GM19025 (cell line): ENCODE results near the gene LRMDA.

Source experiments
- ATAC-seq: cut with Tn5 transposase; IDR thresholded peaks from one replicate; pipeline ENCODE4 v1.9.1; 2021; ENCODE audit warnings: mild to moderate bottlenecking, low read depth, moderate library complexity; ENCODE audit not compliant: unreplicated experiment

The LRMDA gene

GRCh38 chr10:75418712-75419111 is 12.7 kb upstream of the LRMDA start:
- ATAC-seq = no peak

- no peak for ATAC-seq
Observed at GRCh38 chr10:75422913-75423312, 8.5 kb upstream of the LRMDA start.

DNA sequence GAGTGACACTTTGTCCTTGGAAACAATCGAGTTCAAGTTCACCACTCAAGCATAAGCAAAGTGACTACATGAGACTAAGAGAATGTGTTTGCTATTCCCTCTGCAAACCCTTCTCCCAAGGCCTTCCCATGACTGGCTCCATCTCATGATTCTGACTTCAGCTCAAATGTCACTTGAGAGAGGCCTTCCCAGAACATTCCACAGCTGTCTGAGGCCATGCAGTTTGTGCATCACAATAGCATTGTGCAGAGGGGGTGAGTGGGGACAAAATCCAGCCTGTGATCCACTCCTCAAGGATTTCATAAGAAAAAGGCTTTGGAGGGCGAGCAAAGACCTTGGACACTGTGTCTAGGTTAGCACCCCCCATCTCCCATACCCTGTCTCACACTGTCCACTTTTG is 6.9 kb upstream of the LRMDA start:
- no peak for ATAC-seq

GRCh38 chr10:75425291-75426079 is 5.9 kb upstream of the LRMDA start:
- no peak for ATAC-seq

GRCh38 chr10:75426880-75427279 is 4.5 kb upstream of the LRMDA start:
- no peak for ATAC-seq

- no peak for ATAC-seq
Observed at GRCh38 chr10:75427951-75428350, 3.5 kb upstream of the LRMDA start.

DNA sequence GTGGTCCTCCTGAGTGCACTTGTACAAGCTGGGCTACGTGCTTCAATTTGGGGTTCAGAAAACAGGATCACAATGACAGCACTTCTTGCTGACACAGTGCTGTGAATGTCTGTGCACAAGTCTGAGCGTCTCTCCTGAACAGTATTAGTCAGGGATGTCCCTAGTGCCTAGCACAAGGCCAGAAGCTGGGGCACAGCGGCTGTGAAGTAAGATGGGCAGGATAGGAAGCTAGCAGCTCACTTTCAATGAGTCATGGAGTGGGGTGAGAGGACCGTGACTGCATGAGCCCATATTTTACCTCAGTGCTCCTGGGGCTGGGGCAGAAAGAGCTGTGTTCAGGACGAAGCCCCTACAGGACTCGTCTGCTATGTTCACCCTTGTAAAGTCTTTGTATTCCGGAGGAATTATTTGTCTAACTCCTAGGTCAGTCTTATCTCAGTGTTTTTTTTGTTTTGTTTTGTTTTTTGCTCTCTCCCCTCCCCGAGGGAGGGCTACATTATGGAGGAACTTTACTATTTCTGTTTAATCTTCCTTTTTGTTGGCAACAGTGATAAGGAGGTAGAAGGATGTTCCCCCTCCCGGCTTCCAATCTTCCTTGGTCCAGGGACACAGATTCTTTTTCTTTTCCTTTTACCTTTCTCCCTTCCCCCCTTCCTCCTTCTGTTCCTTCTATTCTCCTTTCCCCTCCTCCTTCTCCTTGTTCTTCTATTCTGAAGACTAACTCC is 2.8 kb upstream of the LRMDA start:
- ATAC-seq = no peak

DNA sequence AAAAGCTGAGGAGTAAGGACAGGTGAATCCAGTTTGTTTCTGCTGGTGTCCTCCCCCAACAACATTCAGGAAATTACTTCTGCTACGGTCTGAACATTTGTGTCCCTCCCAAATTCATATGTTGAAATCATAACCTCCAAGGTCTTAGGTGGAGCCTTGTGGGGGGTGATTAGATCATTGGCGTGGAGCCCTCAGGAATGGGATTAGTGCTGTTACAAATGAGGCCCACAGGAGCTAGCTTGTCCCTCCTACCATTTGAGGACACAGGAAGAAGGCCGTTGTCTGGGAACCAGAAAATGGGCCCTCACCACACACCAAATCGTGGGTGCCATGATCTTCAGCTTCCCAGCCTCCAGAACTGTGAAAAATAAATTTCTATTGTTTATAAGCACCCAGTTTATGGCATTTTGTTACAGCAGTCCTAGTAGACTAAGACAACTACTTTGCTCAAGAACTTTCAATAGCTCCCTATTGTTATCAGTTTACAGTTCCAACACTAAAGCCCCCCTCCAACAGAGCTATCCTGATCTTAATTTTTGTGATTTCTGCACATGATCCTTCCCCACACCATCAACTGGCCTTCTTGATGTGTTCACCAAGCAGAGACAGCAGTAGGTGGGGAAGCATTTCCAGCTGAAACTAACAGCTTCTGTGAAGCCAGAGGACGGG is 2.1 kb upstream of the LRMDA start:
- no peak for ATAC-seq

DNA sequence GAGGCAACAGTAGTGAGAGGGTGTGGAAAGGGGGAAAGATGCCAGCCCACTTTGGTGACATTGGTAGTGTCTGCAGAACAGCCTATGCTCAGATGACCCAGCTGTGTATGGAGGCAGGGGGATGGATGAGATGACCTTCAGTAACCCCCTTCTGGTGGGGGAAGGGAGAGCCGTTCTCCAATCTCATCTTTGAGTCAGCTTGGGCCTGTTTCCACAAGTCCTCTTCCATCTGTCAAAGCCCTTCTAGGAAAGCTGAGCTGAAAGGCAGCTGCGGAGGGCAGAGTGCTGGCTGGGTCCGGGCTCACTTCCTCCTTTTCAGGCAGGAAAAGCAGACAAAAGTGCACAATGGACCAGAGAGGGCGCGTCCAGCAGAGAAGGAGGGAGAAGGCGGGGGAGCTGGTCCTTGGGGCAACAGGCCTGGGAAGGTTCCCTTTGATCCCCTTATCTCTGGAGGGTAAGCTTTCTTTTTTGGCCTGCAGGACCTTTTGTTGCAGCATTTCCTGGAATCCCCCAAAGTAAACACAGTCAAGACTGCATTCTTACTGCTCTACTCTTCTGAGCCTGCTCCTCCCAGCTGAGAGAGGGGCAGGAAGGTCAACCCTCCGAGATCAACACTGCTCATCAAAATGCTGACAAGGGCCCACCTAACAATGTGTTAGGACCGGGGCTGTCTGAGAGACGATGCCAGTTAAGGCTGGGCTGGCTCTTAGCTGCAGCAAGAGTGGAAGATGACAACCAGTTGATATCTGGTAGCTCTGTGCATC is 1.2 kb upstream of the LRMDA start:
- ATAC-seq = no peak

- no peak for ATAC-seq
Observed at GRCh38 chr10:75432176-75432575, 752 bp downstream of the LRMDA start.

GRCh38 chr10:75432763-75433162 is 1.3 kb downstream of the LRMDA start:
- no peak for ATAC-seq

GRCh38 chr10:75433216-75433615 is 1.8 kb downstream of the LRMDA start:
- no peak for ATAC-seq

DNA sequence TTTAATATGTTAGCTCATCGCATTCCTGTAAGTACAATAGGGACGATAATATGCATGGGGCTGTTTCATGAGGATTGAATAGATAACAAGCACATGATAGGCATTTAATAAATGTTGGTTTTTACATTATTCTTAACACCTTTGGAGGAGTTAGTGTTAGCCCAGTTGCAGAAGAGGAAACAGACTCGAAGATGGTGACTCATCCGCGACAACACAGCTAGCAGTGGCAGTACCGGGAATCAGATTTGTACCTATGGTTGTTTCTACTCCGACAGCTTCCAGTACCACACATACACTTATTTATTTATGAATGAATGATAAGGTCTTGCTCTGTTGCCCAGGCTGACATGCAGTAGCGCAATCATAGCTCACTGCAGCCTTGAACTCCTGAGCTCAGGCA is 2.9 kb downstream of the LRMDA start:
- no peak for ATAC-seq

DNA sequence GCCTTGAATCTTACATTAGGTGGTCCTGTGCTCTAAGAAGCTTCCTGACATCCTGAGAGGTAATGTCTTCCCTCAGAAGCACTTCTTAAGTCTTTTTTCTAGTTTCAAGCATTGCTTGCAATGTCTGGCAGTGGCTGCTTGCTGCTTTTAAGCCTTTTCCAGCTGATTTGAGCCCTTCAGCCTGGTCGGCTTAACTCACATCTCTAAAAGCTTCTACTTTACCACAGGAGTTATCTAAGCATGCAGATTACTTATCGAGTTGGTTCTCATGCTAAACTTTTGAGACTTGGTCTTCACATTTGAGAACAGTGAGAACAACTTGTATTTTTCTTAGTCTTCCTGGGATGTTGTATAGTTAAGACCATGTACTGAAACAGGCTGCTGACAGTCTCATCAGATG is 3.9 kb downstream of the LRMDA start:
- ATAC-seq = no peak

- no peak for ATAC-seq
Observed at GRCh38 chr10:75436896-75437295, 5.5 kb downstream of the LRMDA start.

- ATAC-seq = no peak
Observed at GRCh38 chr10:75437693-75438092, 6.3 kb downstream of the LRMDA start.

DNA sequence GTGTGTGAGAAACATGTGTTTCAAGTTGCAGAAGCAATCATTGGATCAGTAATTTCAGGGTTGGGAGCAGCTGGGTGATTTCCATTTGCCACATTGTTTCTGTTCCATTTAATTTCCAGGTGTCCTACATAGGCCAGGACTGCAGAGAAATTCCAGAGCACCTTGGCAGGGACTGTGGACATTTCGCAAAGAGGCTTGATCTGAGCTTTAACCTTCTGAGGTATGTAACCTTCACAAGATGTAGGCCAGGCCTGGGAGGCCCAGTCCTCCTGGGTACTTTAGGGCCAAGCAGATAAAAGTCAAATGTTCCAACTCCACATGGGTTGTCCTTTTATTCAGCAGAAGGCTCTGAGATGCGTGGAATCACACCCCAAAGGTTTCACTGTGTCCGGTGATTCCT is 6.9 kb downstream of the LRMDA start:
- ATAC-seq = no peak

DNA sequence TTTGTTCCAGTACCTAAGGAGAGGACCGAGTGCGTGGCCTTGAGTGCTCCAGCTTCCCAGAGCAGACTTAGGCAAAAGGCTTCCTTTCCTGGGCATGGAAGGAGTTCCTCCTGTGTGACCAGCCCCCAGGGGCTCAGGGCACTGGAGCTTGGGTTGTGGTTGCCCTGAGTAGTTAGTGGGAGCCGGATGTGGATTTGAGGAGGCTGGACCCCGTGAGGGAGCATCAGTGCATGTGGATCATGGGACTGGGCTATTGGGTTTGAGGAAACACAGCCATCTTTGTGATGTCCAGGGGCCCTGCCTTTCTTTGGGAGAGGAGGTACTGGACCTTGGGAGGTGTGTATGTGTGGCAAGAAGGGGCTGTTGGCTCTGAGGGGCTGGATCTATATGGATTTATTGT is 8.4 kb downstream of the LRMDA start:
- no peak for ATAC-seq

- no peak for ATAC-seq
Observed at GRCh38 chr10:75440271-75440793, 8.9 kb downstream of the LRMDA start.

- no peak for ATAC-seq
Observed at GRCh38 chr10:75441196-75441595, 9.8 kb downstream of the LRMDA start.

GRCh38 chr10:75441682-75442081 is 10.3 kb downstream of the LRMDA start:
- no peak for ATAC-seq
